HG03439 (cell line): ENCODE results near the gene DPYSL3.

Experiments used
- ATAC-seq: cut with Tn5 transposase; IDR thresholded peaks from one replicate; pipeline ENCODE4 v1.9.1; 2021; ENCODE audit warnings: mild to moderate bottlenecking, moderate library complexity; ENCODE audit not compliant: unreplicated experiment

DPYSL3 gene

DNA sequence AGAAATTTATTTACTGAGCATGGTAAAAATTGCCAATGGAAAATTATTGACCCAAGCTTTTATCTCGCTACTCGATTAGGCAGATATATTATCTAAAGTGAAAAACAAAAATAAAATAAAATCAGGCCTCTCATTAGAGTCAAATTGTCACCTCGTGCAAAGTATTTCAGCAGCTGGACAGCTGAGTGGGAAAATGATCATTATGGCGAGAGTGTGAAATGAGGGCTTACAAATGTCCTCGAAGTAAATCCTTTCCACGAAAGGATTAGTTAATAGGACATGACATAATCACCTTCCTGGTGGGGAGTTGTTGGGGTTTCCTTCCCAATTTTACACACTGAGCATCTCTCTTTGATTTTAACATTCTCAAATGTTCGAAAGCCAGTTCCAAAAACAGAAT lies 5.4 kb upstream of the DPYSL3 start:
- ATAC-seq = no peak

DNA sequence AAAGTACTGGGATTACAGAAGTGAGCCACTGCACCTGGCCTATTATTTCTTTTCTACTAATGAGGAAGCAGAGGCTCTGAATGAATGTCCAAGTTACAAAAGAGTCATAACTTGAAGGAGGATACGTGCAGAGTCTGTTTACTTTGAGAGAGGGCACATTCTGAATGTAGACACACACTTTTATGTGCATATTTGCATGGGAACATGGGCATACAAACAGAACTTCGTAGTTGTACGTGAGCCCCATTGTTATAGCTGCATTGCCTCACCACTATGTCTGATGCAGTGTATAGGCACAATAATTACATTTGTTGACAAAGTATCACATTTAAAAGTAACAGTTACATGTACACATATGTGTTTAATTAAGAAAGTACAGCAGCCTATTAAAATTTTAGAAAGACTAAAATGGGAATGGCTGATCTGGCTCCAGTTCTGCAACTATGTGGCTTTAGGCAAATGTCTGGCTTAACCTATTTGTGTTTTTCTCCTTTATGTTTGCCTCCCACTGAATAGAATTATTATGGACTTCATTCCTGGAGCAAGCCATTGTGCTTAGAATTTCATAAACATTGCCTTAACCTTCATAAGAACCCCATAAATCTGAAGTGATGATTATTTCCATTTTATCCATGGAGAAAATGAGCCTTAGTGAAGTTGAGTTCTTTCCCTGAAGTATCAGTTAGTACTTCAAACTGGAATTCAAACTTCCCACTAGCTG lies 3.0 kb upstream of the DPYSL3 start:
- no peak for ATAC-seq

DNA sequence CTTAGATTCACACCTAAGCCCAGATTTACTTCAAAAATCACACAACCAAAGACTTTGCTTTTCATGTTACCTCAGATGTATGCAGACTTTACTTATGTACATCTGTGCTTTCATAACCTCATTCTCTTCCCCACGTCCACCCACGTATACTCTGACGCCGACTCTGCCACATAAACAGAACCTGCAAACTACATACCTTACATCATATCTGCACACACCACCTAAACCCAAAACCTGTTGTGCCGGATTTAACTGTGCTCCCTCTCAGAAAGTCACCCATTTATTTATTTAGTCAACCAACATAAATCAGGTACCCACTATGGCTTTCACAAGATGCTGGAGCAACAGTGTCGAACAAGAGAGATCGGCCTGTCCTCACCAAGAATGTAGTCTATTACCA lies 1.0 kb upstream of the DPYSL3 start:
- no peak for ATAC-seq

DNA sequence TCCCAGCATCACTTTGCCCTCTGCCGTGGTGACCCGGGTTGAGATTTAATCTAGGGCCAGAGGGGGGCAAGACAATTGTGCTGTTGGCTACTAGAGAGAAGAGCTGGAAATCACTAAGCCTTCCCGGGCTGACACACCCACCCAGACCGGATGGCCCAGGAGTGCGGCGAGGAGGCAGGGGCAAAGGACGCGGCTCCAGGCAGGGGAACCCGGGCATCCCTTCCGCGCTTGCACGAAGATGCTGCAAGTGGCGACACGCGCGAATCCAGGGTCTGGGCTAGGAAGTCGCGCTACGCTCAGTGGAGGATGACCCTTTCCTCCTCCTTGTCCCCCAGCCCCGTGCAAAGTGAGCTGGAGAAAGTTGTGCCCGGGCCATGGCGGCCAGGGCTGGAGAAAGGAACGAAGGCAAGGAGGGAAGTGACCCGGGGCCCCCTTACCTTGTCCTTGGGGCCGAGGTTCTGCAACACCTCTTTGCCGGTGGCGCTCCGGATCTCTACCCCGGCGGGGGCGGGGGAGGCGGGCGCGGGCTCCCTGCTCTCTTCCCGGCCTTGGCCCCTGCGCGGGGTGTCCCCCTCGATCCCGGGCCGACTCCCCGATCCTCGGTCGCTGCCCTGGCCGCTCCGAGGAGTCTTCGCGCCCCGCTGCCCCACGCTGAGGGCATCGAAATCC lies 693 bp downstream of the DPYSL3 start:
- ATAC-seq = no peak

DNA sequence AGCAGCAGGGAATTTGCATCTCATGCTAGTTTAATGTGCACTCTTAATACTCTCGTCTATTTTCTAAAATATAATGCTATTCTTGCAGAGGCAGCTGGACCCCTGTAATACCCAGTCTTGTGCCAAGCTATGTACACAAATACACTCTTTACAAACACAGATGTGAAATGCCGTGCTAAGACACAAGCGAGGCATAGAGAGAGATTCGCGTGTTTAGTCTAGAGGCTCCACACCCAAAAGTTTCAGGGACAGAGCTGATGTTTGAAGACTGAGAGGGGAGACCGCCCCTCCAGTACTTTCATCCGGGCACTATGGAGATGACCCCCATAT lies 1.2 kb downstream of the DPYSL3 start:
- no peak for ATAC-seq

DNA sequence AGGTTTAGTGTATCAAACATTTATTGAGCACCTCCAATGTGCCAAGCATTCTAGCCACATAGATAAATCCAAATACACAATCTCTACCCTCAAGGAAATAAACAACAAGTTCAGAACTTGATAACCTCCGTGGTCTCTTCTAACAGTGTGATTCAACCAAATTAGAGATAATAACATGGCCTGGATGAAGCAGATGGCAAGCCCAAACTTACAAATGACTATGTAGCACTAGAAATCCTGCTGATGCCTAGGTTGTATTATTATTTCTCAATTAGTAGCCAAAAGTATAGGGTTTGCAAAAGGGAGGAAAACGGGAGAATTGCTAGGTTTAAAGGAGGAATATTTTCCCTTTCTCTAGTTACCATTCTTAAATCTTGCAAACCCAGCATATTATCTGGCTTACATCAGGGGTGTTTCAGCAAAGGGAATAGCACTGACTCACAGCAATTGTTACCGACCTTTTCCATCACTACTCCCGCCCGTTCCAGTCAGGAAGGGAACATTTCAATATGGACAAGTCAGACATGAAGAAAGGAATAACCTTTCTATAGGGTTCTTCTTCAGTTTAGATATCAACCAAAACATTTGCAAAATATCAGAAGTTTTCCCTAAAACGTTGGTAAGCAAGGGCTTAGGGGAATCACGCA lies 2.3 kb downstream of the DPYSL3 start:
- ATAC-seq = no peak

DNA sequence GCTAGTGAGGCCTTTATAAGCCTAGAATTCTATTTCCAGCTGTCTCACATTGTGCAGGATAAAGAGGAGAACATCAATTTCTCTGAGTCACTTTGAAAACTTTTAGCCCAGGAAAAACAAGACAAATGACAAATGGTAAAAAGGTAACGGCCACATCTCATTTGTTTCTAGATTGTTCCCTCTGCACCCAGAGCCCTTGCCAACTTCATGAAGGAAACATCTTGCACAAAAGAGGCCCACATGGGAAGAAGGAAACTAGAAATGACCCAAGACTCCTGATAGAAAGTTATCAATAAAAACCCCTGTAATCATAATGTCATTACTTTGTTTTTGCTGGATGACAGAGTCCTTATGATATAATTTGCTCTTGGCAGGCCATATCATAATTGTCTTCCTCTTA lies 5.3 kb downstream of the DPYSL3 start:
- ATAC-seq = no peak

DNA sequence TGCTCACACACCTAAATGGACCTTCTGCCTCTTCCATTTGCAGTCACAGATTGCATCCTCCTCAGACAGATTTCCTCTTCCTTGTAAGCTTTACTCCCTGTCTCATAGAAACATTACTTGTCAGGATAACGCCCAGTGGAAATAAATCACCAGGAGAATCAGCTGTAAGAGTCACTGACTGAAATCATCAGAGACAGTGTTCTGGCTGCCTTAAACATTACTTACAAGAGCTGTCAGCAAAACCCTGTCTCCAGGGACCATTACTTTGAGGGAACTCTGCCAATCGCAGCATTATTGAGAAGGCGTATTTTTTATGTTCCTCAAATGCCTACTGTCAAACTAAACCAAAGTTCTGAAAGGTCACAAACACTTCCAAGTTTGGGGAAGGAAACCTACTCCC lies 5.9 kb downstream of the DPYSL3 start:
- ATAC-seq = no peak

DNA sequence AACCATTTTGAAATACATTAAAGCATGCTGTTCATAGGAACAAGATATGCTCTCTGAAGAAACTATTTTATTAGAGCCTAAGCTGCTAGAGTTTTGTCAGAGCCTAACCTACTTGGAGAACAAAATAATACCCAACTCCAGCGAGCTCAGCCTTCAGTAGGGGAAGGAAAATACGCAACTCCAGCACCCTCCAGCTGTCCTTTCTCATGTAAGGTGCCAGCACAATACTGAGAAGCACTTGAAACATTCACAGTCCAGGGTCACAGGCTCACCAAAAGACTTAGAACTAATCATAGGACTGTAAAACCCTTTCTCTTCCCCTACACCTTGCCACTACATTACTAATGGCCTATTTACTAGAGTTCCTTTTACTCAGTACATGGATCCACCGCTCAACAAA lies 18.9 kb downstream of the DPYSL3 start:
- no peak for ATAC-seq

DNA sequence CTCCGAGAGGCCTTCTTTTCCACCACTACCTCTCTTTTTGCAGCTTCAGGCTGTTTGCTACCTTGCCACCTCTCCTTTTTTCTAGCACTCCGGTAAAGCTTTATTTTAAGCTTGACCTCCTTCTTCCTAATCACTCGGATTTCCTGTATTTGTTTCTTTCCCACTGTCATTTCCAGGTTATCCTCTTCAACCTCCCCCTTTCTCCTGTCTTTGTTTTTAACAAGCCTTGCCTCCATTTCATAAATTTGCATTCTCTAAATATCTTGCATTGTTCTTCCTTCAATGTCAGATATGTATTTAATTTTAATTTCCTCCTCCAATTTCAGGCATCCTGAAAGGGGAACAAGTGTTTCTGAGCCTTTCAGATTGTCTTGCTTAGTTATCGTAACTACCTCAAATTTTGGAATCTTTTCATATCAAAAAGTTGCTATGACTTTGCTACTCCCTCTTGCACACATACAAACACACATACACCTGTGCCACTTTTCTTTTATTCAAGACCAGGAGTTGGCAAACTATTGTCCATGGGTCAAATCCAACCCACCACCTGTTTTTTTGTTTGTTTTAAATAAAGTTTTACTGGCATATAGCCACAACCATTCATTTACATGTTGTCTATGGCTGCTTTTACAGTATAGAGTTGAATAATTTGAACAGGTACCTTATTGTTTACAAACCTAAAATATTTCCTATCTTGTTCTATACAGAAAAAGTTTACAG lies 22.7 kb downstream of the DPYSL3 start:
- no peak for ATAC-seq

DNA sequence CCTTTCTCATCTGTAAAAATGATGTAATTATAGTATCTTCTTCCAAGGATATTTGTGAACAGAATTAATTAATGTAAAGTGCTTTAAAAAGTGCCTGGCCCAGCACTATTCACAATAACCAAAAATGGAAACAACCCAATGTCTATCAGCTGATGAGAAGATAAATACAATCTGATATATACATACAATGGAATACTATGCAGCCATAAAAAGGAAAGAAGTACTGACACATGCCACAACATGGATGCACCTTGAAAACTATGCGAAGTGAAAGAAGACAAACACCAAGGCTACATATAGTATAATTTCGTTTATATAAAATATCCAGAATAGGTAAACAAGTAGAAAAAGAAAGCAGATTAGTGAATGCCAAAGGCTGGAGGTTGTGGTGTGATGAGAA lies 24.1 kb downstream of the DPYSL3 start:
- no peak for ATAC-seq

DNA sequence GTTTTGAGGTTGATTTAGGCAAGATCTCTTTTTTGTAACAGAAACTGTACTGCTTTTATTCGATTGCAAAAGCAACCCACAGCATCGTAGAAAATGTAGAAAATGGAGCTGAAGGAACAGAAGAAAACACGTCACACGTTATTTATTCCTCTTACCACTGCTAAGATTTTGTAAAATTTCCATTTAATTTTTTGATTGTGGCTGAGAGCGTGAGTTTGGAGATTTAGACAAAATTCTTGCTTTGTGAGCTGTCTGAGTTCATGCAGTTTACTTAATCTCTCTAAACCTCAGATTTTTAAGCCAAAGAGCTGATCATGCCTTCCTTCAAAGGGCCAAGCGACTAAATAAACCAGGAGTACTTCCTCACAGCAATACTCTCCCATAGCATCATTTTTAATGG lies 24.8 kb downstream of the DPYSL3 start:
- no peak for ATAC-seq

DNA sequence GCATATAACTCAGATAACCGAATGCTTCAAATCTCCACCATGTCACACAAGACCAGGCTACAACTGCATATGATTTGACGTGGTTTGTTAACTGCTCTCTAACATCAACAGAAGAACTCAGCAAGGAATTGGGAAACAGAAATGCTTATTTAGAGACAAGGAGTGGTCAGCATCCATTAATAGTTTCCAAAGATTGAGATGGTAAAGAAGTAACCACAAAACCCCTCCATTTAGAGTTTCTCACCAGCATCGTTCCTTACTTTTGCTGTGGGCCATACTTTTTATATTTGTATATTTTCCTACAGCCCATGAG lies 25.2 kb downstream of the DPYSL3 start:
- no peak for ATAC-seq

DNA sequence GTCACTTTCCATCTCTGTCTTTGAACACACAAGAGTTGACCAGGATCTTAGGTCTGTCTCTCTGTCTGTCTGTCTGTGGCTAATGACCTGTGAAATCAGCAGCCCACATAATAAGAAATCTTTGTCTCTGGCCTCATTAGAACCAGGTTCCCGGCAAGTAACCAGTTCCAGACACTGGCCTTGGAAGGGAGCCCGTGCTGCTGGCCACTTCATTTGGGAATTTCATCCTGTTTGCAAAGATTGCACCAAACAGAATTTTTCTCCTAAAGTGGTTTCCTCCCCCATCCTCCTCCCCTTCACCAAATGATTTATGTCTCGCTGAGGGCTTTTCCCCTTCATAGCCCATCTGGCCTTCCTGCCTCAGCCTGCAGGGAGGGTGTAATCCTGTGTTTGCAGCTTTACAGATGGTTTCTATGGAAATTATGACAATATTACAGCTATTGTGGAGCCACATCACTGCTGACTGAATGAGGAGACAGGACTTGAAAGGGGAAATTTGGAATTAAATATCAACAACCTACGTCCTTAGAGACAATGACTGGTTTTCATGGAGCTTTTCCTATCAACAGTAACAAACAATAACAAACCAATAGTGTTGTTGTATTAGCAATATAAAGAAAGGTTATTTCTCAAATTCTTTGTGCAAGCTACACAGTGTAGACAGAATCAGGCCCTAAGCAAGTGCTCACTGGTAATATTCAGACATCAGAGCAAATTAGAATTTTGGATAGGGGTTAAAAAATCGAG lies 25.7 kb downstream of the DPYSL3 start:
- ATAC-seq = no peak

DNA sequence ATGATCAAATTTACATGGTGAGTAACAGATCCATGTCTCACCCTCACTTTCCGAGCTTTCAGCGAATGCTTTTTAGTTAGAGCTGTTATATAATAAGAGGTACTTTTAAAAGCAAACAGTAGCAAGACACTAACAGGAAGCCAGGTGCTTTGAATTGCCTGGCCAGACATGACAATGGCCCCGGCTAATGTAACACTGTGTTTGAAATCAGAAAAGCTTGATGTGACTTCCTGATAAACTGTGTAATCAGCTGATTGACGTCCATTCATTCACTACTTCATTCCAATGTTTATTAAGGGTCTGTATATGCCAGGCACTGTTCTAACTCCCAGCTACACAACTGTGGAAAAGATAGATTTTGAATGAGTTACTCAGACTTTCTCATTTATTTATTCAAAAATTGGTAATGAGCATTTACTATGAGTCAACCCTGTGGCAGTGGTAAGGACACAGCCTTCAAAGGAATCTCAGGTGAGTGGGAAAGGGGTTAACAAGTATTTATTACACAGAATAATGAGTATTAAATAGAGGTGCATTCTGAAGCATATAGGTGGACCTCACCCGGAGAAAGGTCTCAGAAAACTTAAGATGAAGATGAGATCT lies 26.6 kb downstream of the DPYSL3 start:
- ATAC-seq = no peak

DNA sequence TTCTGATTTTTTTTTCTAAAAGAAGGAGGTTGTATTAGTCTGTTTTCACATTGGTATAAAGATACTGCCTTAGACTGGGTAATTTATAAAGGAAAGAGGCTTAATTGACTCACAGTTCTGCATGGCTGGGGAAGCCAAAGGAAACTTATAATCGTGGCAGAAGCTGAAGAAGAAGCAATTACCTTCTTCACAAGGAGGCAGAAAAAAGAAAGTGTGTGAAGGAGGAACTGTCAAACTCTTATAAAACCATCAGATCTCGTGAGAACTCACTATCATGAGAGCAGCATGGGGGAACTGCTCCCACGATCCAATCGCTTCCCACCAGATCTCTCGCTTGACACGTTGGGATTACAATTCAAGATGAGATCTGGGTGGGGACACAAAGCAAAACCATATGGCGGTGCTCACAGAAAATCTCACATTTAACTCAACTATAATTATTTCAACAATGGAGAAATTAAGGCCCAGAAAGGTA lies 27.1 kb downstream of the DPYSL3 start:
- no peak for ATAC-seq

DNA sequence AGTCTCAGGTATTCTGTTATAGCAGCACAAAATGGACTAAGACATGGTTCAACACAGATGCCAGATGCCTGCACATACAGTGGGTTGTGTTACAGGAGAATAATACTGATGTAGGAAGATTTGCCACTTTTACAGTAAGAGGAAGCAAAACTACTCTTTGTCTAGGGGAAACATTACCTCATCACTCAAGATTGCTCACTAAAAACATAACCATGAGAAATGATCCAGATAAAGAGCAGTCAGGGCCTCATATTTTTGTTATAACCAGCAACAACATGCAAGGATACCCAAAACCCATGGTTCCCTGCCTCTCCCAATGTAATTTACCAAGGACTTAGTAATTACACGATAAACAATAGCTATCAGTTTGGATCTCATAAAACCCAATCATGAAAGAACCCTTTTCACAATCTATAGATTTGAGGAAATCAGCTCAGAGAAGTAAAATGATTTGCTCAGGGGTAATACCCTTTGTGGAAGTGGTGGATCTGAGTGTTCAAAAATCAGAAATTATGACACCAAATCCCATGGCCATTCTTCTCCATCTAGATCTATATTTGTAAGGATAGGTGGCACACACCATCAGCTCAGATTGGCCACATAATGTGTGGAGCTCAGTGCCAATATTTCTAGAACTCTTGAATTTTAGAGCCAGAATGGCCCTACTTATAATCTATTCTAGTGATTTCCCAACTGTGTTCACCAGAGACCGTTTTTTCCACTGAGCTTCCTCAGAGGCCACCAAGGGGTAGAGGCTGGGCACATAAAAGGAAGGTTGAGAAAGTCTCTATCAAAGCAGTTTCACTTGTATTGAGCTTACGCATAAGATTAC lies 27.8 kb downstream of the DPYSL3 start:
- ATAC-seq = no peak

DNA sequence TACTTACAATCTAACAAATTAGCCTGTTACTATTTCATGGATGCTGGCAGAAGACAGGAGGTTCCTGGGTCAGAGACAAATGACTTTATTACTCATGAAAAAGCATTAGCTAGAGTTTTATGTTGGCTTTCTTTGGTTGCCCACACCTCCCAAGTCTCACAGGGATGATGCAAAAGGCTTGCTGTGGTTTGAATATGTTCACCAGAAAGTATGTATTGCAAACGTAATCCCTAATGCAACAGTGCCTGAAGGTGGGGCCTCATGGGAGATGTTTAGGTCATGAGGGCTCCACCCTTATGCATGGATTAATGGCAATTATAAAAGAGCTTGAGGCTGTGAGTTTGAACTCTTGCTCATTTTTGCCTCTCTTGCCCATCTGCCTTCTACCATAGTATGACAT lies 28.5 kb downstream of the DPYSL3 start:
- no peak for ATAC-seq

DNA sequence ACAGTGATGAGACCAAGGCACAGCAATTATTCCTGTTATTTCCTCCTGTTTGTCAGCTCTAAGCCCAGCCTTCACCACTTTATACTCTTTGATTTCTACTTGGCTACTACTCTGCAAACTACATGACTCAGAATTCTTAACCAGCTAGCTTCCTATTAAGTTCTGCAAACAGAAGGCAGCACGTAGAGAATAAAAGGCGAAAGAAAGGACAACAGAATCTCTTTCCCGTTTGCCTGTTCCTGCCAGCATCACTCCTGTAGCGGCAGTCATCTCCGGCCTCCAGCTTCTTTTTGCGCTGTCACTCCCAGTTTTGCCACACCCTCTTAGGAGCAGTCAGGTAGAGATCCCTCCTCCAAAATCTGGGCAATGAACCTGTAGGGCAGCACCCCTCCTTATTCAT lies 29.9 kb downstream of the DPYSL3 start:
- ATAC-seq = no peak

DNA sequence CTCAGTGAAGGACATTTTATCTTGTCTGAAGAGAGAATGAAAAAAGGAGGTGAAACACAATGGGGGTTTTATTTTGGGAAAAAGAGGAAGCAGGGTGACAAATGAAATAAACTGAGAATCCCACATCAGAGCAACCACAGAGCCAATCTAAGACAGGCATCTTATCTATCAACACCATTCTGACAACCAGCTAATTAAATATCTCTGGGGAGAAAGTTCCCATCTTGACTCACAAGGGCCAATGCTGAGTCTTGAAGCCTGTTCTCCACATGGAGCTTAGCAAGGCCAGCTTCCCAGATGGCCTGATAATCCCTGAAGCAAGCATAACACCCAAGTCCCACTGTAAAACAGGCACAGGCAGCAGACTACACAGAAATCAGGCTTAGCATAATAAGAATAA lies 30.4 kb downstream of the DPYSL3 start:
- no peak for ATAC-seq
